Hindlimb muscle (tissue), 1 donor: ENCODE data around the gene RGS4. TPM values are rescaled to one million over a fixed set of nuclear protein-coding genes. Genes with fewer than 3 reads are reported as not detected.

Experiments
- DNase-seq: peaks from one replicate; pipeline ENCODE4 v3.0.0-alpha.2; 2013
- polyA plus RNA-seq: library from polyadenylated mRNA; unstranded; fragments of 120-200 nt; gene quantifications from one replicate; pipeline ENCODE4 v1.2.1, GENCODE V29; 2013; ENCODE audit not compliant: insufficient read length

The RGS4 gene
- polyA plus RNA-seq: 1.2 TPM

GRCh38 chr1:163069142-163069541, at the start of gene RGS4:
TSS of gene RGS4 (plus strand) at chr1:163069361. CDS start at chr1:163069485, 124 bp downstream.
- peak; percentile 63 for DNase-seq

- DNase-seq: no peak
These were observed 47.0 kb upstream of the RGS4 start for GRCh38 chr1:163022129-163022528.

DNA sequence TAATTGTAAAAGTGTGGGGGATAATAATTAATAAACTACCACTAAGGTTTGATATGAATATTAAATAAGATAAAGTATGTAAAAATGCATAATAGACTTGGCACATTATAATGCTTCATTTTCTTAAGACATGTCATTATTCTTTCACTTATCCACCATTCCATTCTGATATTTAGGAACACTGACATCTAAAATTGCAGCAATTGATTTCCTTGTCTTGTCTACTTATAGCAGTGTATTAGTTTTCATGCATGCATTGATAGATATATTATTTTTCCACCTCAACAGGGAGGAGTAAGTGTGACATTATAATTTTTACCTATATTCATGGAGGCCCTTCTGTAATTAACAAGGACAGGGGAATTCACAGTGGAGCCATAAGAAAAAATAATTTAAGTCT, 41.6 kb upstream of the RGS4 start:
- no peak for DNase-seq

- no peak for DNase-seq
These were observed 39.3 kb upstream of the RGS4 start for GRCh38 chr1:163029901-163030300.

- no peak for DNase-seq
These were observed 33.5 kb upstream of the RGS4 start for GRCh38 chr1:163035446-163036249.

- no peak for DNase-seq
These were observed 32.5 kb upstream of the RGS4 start for GRCh38 chr1:163036671-163037070.

GRCh38 chr1:163038928-163039706, 30.0 kb upstream of the RGS4 start:
- no peak for DNase-seq

DNA sequence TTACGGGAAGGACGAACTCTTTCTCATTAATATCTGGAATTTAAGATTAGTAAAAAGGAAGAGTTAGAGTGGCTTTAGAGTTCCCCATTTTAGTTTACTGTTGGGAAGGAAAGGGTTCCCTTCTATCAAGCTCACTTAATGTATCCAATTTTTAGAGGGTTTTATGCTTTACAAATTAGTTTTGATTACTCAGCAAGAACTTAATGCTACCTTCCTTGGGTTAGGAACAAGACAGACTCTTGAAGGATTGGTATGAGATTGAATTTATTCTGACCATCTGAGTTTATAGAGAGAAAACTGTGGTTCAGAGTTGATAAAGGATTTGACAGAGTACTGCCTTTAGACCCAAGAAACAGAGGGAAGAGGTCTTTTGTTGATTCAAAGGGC, 29.5 kb upstream of the RGS4 start:
- no peak for DNase-seq

GRCh38 chr1:163046071-163046470, 23.1 kb upstream of the RGS4 start:
- DNase-seq: no peak

DNA sequence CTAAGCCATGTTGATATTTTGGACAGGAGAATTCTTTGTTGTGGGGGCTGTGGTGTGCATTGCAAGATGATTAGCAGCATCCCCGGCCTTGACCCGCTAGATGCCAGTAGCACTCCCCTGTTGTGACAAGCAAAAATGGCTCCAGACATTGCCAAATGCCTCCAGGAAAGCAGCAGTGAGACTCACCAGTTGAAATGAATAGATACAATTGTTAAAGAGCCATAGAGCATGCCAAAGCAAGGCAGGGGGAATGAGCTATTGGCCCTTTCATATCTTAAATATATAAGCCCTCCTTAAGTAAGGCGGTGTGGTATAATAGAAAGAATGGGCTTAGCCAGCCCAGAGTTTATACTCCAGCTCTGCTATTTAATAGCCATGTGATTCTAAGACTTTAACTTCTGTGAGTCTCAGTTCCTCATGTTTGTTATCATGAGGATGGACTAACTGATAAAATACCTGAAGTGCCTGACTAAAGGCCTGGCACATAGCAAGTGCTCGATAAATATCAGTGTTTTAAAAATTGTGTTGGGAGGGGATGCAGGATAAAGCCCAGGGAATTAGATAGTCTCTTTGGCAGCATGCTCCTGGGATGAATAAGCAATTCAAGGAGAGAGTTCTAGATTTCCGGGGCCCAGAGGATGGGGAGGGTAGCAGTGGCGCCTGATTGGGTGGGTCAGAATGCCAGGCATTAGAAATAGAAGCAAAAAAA, 21.1 kb upstream of the RGS4 start:
- DNase-seq: no peak

DNA sequence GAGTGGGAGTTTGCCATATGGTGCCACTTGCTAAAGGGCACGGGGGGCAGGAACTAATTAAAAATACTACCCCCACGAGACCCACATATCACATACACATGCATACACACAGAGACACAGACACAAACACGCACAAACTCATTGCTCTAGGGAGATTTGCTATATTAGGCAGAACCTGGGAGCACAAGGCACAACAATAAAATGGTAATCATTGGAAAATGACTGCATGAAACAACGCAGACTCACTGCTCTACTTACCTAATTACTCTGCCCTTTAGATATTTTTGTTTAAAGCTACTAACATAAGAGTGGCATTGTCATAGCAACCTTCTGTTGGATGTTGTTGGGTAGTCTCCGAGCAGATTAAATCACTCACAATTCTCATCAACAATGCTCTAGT, 20.3 kb upstream of the RGS4 start:
- no peak for DNase-seq

GRCh38 chr1:163049296-163049695, 19.9 kb upstream of the RGS4 start:
- DNase-seq: no peak

- DNase-seq: no peak
These were observed 18.7 kb upstream of the RGS4 start for GRCh38 chr1:163050496-163050895.

GRCh38 chr1:163054181-163054591, 15.0 kb upstream of the RGS4 start:
- DNase-seq: no peak

DNA sequence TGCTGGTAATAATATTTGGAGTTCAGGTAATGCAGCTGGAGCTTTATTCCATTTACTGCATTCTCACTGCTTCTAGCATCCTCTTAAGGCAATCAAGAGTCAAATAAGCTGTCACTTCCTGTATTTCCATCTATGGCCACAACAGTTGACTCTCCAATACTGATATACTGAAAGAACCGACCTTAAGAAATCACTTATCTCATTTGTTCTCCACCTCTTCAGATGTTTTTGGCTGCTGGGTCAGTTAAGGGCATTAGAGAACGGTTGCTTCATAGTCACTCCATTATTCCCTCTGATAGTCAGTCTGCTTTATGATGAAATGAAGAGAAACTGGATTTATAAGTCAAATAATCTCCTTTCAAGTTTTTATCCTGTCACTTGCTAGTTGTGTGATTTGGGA, 14.2 kb upstream of the RGS4 start:
- DNase-seq: no peak

DNA sequence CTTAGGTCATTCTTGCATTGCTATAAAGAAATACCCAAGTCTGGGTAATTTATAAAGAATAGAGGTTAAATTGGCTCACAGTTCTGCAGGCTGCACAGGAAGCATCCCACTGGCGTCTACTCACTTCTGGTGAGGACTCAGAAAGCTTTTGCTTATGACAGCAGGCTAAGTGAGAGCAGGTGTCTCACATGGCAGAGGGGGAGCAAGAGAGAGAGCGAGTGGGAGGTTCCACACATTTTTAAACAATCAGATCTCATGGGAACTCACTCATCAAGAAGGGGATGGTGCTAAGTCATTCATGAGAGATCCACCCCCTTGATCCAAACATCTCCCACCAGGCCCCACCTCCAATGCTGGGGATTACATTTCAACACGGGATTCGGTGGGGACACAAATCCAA, 13.6 kb upstream of the RGS4 start:
- no peak for DNase-seq

DNA sequence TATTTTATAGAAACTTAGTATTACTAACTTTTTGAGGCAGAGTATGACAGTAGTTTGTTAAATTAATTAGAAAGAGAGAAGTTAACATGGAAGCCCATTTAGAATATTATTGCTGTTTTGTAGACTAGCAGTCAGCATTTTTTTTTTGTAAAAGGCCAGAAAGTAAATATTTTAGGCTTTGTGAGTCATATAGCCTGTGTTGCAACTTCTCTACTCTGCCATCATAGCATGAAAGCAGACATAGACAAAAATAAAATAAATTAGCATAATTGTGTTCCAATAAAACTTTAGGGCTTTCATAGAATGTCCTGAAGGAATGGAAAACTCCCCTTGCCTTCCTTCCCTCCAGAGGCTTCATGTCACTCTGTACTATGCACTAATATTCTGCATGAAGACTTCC, 12.3 kb upstream of the RGS4 start:
- DNase-seq: no peak

- no peak for DNase-seq
These were observed 8.7 kb upstream of the RGS4 start for GRCh38 chr1:163060343-163061007.

DNA sequence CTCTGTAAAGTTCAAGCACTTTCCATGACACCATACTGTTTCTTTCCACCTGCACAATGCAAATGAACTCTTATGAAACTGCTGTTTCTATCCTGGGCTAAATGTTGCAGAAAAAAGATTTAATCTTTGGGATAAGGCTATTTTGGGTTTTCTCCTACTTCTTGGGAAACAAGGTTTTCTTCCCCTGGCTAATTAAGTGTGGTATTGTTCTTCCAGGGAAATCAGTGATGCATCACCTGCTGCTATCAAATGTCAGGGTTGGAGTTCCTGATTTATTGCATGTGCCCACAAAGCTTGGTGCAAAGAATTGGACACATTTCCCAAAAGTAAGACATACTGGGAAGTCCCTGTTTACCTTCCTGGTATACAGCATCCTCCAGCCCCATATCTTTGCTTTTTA, 6.0 kb upstream of the RGS4 start:
- no peak for DNase-seq

GRCh38 chr1:163063610-163064009, 5.6 kb upstream of the RGS4 start:
- DNase-seq: no peak

GRCh38 chr1:163066168-163066567, 3.0 kb upstream of the RGS4 start:
- no peak for DNase-seq

GRCh38 chr1:163066686-163067085, 2.5 kb upstream of the RGS4 start:
- no peak for DNase-seq

- DNase-seq: peak; percentile 3
These were observed 445 bp upstream of the RGS4 start for GRCh38 chr1:163068716-163069115.
